Left ventricle myocardium inferior (tissue), 1 donor: Measurements from ENCODE around the gene WTAP. TPM values are rescaled to one million over a fixed set of nuclear protein-coding genes. Genes with fewer than 3 reads are reported as not detected.

Experiments used
- DNase-seq: peaks from one replicate; pipeline ENCODE4 v3.0.0-alpha.2; 2020
- H3K27ac ChIP-seq: fragments of 200-600 bp; replicated peaks from 2 replicates; pipeline ENCODE4 v1.8.0; 2021
- H3K27me3 ChIP-seq: fragments of 200-600 bp; 2 replicates; pipeline ENCODE4 v1.8.0; 2021; ENCODE audit warnings: low read depth
- H3K36me3 ChIP-seq: fragments of 200-600 bp; 2 replicates; pipeline ENCODE4 v1.8.0; 2021
- H3K4me1 ChIP-seq: fragments of 200-600 bp; 2 replicates; pipeline ENCODE4 v1.8.0; 2021
- H3K4me3 ChIP-seq: fragments of 200-600 bp; 2 replicates; pipeline ENCODE4 v1.8.0; 2021; ENCODE audit warnings: mild to moderate bottlenecking, moderate library complexity
- H3K9me3 ChIP-seq: fragments of 200-600 bp; replicated peaks from 2 replicates; pipeline ENCODE4 v1.8.0; 2021
- intact Hi-C: fragments of 100-400 bp; cut with micrococcal nuclease; formaldehyde crosslinking; loops from one replicate; pipeline ENCODE4 v1.11.0; 2022
- total RNA-seq: library from RNA; stranded (reverse); fragmentation: NEBNext Ultra II Directional; extraction: Animal tissue kit (Norgen Biotek cat#: 25700); gene quantifications from one replicate; pipeline ENCODE4 v1.2.1, GENCODE V29; 2021
- TF ChIP-seq, protein P1 (sequence below): fragments of 200-600 bp; IDR thresholded peaks from 2 replicates; pipeline ENCODE4 v1.8.0; 2021; ENCODE audit warnings: antibody characterized with exemption, mild to moderate bottlenecking, borderline replicate concordance
- donor health status: DM: no; HTN: yes; CAD: no; lungs with severe emphysema.

The WTAP gene
- total RNA-seq, 1 donor from 2014 or later = 47.5 TPM

DNA sequence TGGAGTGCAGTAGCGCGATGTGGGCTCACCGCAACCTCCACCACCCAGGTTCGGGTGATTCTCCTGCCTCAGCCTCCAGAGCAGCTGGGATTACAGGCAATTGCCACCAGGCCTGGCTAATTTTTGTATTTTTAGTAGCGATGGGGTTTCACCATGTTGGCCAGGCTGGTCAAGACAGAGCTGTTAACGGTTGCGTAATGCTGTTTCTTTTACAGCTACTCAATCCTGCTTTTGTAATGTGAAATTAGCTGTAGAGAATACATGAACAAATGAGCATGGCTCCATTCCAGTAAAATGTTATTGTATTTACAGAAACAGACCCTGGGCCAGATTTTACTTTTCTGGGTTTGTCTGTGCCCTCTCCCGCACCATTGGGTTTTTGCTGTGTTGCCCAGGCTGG lies 74.6 kb downstream of the WTAP start:
- Histone ChIP-seq H3K9me3 (no peaks in the 10 kb centered on the region), H3K4me3 (no peak overlapping the region), H3K27me3 (no peaks in the 10 kb centered on the region), H3K27ac (no peak overlapping the region), H3K36me3 (peaks cover 30% of the 10 kb centered on the region), H3K4me1 (no peaks in the 10 kb centered on the region)
- TF ChIP-seq, protein P1, sequence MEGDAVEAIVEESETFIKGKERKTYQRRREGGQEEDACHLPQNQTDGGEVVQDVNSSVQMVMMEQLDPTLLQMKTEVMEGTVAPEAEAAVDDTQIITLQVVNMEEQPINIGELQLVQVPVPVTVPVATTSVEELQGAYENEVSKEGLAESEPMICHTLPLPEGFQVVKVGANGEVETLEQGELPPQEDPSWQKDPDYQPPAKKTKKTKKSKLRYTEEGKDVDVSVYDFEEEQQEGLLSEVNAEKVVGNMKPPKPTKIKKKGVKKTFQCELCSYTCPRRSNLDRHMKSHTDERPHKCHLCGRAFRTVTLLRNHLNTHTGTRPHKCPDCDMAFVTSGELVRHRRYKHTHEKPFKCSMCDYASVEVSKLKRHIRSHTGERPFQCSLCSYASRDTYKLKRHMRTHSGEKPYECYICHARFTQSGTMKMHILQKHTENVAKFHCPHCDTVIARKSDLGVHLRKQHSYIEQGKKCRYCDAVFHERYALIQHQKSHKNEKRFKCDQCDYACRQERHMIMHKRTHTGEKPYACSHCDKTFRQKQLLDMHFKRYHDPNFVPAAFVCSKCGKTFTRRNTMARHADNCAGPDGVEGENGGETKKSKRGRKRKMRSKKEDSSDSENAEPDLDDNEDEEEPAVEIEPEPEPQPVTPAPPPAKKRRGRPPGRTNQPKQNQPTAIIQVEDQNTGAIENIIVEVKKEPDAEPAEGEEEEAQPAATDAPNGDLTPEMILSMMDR = no peak
- no peak for DNase-seq
- intact Hi-C loops = no loop called here

DNA sequence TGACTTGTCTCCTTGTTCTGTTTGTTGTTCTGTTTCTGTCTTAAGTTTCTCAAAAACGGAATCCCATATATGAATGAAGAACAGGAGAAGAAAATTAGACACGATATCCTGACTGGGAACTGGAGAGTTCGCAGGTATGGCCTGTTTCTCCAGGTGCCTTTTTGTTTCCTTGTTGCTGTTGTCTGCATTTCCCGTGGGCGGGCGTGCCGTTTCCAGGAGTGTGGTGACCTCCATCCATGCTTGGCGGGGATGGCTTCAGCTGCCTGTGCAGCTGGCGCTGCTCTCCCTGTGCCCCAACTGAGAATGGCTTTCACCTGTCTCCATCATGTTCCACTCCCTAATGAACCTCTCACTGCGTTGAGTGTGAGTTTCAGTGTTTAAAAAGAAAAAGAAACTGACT lies 77.2 kb downstream of the WTAP start:
- Histone ChIP-seq H3K27me3 (no peaks in the 10 kb centered on the region), H3K36me3 (peaks cover 5% of the 10 kb centered on the region), H3K4me3 (no peak overlapping the region), H3K9me3 (no peaks in the 10 kb centered on the region), H3K27ac (no peak overlapping the region), H3K4me1 (no peaks in the 10 kb centered on the region)
- intact Hi-C loops = no loop called here
- DNase-seq = no peak
- TF ChIP-seq, protein P1 = no peak

DNA sequence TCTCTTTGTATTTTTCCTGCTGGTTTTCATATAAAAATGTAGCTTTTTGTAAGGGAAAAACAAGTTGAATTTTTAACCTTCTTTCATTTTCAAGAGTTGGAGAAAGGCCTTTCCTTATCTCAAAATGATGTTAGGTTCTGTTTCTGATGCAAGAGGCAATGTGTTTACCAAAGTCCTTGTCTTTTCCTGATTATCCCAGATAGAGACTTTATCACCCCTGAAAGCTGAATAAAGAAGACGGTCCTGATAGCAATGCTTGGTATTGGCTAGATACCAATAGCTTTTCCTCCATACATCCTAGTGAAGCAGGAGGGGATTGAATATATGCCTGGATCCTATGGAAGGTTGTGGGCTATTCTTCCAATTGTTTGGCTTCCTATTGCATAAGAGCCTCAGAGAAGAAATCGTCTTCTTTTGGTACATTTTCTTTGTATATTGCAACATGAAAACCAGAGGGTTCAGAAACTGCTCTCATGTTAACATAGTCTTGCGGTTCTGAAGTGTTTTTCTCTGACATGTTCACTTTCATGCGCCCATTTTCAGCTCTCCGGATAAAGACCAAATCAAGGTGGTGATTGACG lies 78.2 kb downstream of the WTAP start:
- Histone ChIP-seq H3K4me1 (no peaks in the 10 kb centered on the region), H3K27ac (no peak overlapping the region), H3K4me3 (no peak overlapping the region), H3K9me3 (no peaks in the 10 kb centered on the region), H3K36me3 (no peaks in the 10 kb centered on the region), H3K27me3 (no peaks in the 10 kb centered on the region)
- TF ChIP-seq, protein P1 = no peak
- intact Hi-C loops = no loop called here
- no peak for DNase-seq

Other genes starting within 250 kb of the WTAP start
- 1,000 TPM for gene SOD2, start 34.3 kb upstream of the WTAP start, total RNA-seq
- 5.2 TPM for gene ACAT2, start 34.5 kb downstream of the WTAP start, total RNA-seq
- gene TCP1, start 62.1 kb downstream of the WTAP start, total RNA-seq = 136 TPM
- 60.2 TPM for gene MRPL18, start 63.0 kb downstream of the WTAP start, total RNA-seq
- 0.33 TPM for gene PNLDC1, start 72.8 kb downstream of the WTAP start, total RNA-seq
- not detected for gene MAS1, start 163.5 kb downstream of the WTAP start, total RNA-seq
- gene IGF2R, start 241.6 kb downstream of the WTAP start, total RNA-seq = 66.8 TPM